GM19238 (cell line): ENCODE data around the gene PPFIBP2.

Experiments used
- DNase-seq: peaks from one replicate; pipeline ENCODE4 v3.0.0; 2011; ENCODE audit warnings: low spot score; ENCODE audit not compliant: insufficient read length

Gene PPFIBP2

GRCh38 chr11:7575841-7576725, 62.3 kb downstream of the PPFIBP2 start:
- no peak for DNase-seq

DNA sequence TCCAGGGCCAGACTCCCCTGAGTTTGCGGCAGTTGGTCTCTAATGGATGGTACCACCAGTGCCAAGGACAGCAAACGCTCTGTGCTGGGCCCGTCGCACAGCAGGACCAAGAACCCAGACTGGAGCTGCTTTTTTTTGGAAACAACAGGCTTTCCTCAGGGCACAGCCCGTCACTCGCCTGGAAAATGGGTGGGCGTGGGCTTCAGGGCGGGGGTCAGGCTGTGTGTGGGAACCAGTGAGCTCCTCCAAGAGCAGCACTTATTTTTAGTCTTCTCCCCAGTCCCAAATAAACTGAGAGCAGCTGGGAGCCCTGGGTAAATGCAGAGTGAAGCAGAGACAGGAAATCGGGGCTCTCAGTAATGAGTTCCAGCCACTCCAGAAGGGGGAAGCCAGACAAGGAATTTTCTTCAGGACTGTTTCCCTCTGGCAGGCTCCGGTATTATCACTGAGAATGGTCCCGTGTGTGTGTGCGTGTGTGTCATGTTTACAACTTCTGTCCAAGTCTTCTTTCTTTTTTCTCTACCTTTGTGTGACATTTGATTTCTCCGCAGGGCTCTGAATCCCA, 63.0 kb downstream of the PPFIBP2 start:
- DNase-seq: no peak

GRCh38 chr11:7577291-7578190, 63.7 kb downstream of the PPFIBP2 start:
- DNase-seq: no peak

DNA sequence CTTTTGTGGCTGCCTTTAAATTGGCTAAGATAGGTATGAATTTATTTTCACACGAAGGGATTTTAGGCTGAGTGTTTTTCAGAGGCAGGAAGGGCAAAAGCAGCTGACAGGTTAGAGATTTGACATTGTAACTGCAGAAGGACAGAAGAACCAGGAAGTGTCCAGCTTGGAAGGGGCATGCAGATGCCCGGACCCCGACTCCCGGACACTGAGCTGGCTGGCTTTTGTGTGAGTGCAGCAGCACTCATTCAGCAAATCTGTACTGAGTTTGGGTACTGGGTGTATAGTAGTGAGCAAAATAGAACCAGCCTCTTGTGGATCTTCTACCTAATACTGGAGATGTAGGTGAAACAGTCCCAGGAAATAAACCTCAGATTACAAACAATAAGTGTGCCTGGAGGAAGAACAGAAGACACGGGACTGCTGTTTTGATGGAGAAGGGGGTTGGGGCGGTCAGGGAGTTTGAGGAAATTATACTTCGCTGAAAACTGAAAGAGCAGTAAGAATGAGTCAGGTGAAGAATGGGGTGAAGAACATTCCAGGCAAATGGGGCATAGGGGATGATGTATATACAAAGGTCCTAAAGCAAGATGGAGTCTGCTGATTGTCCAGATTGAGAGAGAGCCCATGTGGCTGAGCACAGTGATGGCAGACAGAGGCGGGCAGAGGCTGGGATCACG, 64.6 kb downstream of the PPFIBP2 start:
- no peak for DNase-seq

GRCh38 chr11:7579361-7579791, 65.6 kb downstream of the PPFIBP2 start:
- no peak for DNase-seq

DNA sequence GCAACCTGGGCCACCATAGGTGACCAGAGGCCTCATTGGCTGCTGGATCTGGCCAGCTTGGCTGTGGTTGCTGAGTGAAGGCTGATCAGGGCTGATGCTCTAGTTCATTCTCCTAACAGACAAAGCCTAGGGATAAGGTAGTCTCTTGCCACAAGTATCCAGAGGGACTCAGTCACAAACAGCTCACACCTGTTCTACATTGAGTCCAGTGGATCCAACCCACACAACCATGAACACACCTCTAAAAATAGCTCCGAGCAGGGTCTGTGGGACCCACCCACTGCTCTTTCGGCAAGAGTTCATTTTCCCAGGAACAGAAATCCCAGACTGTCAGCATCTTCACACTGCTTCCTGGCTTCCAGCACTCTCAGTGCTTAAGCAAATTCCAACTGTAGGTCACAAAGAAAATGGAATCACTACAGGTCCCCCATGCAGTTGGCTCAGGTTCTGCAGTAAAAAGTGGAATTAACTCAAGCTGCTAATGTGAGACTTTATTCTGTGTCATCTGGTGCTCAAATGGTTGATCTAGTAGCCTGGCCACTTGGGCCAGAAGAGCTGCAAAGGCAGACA, 67.3 kb downstream of the PPFIBP2 start:
- DNase-seq: no peak

DNA sequence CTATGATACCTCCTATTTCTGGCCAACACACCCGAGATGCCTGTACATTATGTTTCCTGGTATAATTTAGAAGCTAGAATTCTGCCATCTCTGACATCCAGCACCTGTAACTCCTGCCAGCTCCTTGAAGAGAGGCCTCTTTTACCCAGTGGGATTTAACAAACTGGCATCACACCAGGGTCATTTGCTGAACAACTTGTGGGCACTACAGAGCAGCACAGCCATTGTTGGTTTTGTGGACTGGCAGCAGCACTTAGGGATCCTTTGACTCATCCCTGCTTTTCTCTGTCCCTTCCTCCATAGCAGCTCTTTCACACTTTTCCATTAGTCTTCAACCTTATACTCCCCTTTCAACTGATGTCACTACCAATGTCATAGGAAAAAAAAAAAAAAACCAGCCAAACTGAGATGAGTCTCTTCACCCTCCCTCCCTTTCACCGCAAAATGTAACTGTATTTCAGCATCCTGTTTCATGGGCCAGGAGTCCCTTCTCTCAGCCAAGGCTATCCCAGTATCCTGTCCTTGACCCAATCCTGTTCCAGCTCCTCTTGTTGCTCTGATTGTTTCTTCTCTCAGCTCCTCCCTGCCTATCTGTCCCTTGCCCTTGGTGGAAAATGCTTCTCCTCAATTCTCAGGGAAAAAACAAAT, 68.7 kb downstream of the PPFIBP2 start:
- DNase-seq: no peak

DNA sequence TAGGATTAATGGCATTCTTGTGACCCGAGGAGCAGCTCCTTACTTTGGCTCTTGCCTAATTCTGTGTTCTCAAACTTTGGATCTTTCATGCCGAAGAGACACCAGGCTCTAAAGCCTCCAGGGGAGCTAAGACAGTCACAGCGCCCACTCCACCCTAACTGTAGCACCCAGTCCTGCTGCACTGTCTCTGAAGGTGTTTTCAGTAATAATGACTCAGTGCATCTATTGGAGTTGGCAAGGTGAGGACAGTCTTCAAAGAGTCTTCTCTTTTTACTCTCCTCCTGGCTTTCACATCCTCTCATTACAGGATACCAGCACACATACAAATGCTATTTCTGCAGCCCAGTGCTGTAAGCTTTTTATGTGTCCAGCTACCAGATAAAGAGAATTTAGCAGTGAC, 69.4 kb downstream of the PPFIBP2 start:
- DNase-seq: no peak

GRCh38 chr11:7584910-7585309, 71.1 kb downstream of the PPFIBP2 start:
- no peak for DNase-seq

GRCh38 chr11:7585816-7586215, 72.0 kb downstream of the PPFIBP2 start:
- DNase-seq: no peak

DNA sequence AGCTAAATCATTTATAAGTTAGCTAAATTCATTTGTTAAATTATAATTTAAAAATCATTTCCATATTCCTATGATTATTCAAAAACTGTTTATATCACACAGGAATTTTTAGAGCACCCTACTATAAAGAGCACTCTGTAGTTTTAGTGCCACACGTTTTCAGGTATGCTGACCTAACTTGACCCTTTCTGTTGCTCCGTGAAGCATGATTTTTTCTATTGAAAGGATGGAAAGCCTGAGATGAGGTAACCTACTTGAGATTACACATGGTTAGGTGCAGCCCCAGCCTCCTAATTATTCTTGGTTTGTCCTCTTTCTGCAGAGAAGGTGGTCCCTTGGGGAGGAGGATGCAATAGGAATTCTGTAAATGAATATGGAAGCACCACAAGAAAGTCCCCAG, 72.6 kb downstream of the PPFIBP2 start:
- no peak for DNase-seq

DNA sequence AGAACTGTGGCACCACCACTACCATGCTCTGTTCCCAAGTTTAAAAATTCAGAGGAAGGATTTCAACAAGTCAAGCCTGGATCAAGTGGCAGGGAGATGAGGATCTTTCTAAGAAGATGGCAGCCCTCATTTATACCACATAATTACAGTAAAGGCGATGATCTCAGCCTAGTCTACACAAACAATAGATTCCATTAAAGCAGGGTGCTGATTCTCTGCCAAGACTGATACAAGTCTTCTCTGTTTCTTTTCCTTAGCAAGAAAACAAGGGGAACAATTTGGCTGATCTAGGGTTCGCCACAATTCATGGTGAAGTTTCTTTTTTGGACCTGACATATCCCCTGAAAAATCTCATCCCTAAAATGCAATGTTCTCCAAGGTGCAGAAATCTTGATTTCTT, 73.9 kb downstream of the PPFIBP2 start:
- DNase-seq: no peak

- DNase-seq: no peak
These were observed 76.1 kb downstream of the PPFIBP2 start for GRCh38 chr11:7589861-7590260.

- DNase-seq: no peak
These were observed 76.7 kb downstream of the PPFIBP2 start for GRCh38 chr11:7590529-7590928.

GRCh38 chr11:7591107-7591894, 77.5 kb downstream of the PPFIBP2 start:
- no peak for DNase-seq

DNA sequence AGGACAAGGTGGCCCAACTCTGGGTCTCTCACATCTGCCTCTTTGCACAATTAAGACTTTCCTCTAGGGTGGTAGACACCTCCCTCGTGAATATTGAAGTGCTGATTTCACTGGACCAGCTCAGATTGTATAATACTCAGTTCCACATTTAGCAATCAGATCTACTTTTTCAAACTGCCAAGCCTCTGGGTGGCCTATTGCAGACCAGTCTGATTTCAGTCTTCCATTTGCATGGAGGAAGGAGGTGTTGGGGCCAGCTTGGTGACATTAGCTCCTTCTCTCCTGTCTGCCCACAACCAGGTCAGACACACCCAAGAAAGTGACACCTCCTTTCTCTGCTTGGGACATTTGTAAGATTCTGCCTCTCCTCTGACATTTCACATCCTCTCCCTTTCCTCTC, 78.2 kb downstream of the PPFIBP2 start:
- peak; percentile 16 for DNase-seq

GRCh38 chr11:7592711-7593110, 78.9 kb downstream of the PPFIBP2 start:
- DNase-seq: no peak

DNA sequence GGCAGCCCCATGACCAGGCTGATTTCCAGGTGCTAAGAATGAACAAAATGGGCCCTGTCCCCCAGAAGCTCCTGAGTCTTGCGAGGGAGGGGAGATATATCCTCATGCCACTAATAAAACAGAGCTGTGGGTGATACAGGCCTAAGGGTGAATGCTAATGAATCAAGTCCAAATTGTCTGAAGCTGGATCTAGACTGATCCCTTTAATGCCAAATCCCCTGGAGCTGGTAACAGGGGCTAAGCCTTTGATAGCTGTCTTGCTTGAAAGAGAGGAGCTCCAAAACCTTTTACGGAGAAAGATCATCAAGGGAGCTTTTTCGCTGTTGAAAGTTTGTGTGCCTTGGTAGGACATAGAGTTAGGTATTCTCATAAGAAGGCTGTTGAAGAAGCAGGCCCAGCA, 79.7 kb downstream of the PPFIBP2 start:
- DNase-seq: no peak

DNA sequence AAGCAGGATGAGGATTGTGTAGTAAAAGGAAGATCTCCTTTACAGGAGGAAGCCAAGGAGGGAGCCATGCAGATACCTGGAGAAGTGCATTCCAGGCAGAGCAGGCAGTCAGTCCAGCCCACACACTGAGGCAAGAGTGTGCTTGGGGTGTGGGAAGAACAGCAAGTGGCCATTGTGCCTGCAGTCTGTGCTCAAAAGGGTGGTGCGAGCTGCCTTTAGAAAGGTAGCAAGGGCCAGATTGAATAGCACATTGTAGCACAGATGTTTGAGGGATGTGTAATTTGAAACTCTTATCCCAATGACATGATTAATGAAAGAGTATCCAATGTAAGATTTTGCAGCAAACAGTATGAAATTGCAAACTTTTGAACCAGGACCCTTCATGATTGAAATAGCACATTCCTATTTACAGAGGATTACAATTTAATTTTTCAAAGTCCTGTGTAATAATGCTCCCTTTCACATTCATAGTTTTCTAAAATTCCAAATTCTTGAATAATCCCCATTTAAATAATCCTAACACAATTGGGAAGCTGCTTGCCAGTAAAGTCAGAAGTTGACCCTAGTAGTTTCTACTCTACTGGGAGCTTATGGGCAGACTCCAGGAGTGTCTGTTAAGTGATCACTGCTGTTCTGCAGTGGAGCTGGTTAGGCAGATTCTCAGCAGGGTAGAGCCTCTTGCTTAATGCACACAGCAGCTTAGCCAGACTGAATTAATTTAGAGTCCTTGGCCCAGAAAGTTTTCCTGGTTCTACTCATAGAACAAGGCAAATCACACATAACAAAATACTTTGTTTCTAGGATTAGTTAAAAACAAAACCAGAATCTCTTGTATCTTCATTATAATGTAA, 81.4 kb downstream of the PPFIBP2 start:
- DNase-seq: no peak
